HEK293T (cell line): ENCODE results near the gene BTN1A1.

Experiments used
- ARNT ChIP-seq: fragments of 450-650 bp; IDR thresholded peaks from 2 replicates; pipeline ENCODE4 v1.6.1; 2017; ENCODE audit warnings: mild to moderate bottlenecking
- BHLHE40 ChIP-seq: fragments of 450-650 bp; IDR thresholded peaks from 2 replicates; pipeline ENCODE4 v1.6.1; 2016; ENCODE audit warnings: mild to moderate bottlenecking, moderate library complexity, borderline replicate concordance
- ELF4 ChIP-seq: fragments of 450-650 bp; IDR thresholded peaks from 2 replicates; pipeline ENCODE4 v1.6.1; 2017; ENCODE audit warnings: antibody characterized with exemption
- FOXA1 ChIP-seq: fragments of 450-650 bp; IDR thresholded peaks from 2 replicates; pipeline ENCODE4 v1.6.1; 2016; ENCODE audit warnings: mild to moderate bottlenecking
- FOXK2 ChIP-seq: fragments of 450-650 bp; IDR thresholded peaks from 2 replicates; pipeline ENCODE4 v1.6.1; 2016; ENCODE audit warnings: mild to moderate bottlenecking
- FOXM1 ChIP-seq: fragments of 450-650 bp; IDR thresholded peaks from 2 replicates; pipeline ENCODE4 v1.6.1; 2017; ENCODE audit warnings: mild to moderate bottlenecking, borderline replicate concordance
- LEF1 ChIP-seq: fragments of 450-650 bp; IDR thresholded peaks from 2 replicates; pipeline ENCODE4 v1.6.1; 2017; ENCODE audit warnings: mild to moderate bottlenecking, borderline replicate concordance
- NFRKB ChIP-seq: fragments of 450-650 bp; IDR thresholded peaks from 2 replicates; pipeline ENCODE4 v1.6.1; 2016; ENCODE audit warnings: mild to moderate bottlenecking, moderate library complexity
- SP1 ChIP-seq: fragments of 450-650 bp; IDR thresholded peaks from 2 replicates; pipeline ENCODE4 v1.6.1; 2017
- TARDBP ChIP-seq: fragments of 450-650 bp; IDR thresholded peaks from 2 replicates; pipeline ENCODE4 v1.6.1; 2016
- TF ChIP-seq, protein P1 (sequence below): fragments of 450-650 bp; IDR thresholded peaks from 2 replicates; pipeline ENCODE4 v1.6.1; 2016

GRCh38 chr6:26501482-26501986, 1.4 kb downstream of the BTN1A1 start:
- TF ChIP-seq TARDBP, result no peak
- no peak for TF ChIP-seq BHLHE40
- no peak for TF ChIP-seq ARNT
- TF ChIP-seq, protein P1, sequence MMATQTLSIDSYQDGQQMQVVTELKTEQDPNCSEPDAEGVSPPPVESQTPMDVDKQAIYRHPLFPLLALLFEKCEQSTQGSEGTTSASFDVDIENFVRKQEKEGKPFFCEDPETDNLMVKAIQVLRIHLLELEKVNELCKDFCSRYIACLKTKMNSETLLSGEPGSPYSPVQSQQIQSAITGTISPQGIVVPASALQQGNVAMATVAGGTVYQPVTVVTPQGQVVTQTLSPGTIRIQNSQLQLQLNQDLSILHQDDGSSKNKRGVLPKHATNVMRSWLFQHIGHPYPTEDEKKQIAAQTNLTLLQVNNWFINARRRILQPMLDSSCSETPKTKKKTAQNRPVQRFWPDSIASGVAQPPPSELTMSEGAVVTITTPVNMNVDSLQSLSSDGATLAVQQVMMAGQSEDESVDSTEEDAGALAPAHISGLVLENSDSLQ, result no peak
- no peak for TF ChIP-seq FOXK2
- TF ChIP-seq FOXM1, result no peak
- TF ChIP-seq NFRKB, result no peak
- TF ChIP-seq FOXA1, result no peak
- no peak for TF ChIP-seq LEF1
- TF ChIP-seq SP1, result no peak
- no peak for TF ChIP-seq ELF4
